Measurements from ENCODE around the gene MYG1.

MYG1 gene

GRCh38 chr12:53340398-53340797 is 40.9 kb downstream of the MYG1 start:
- no peaks in the 10 kb centered on the region for H3K9me3 ChIP-seq (ENCODE audit: control insufficient read depth, insufficient read depth, low read length)
- no CpG with 5 or more reads among the region's 9 CpGs for WGBS (ENCODE audit: insufficient coverage, insufficient read length)
- DNase-seq (ENCODE audit: low read depth, low spot score): no peak
- H3K4me3 ChIP-seq (ENCODE audit: low read length): no peak overlapping the region
- H3K36me3 ChIP-seq (ENCODE audit: control insufficient read depth, insufficient read depth, low read length): no peaks in the 10 kb centered on the region
- H3K4me1 ChIP-seq (ENCODE audit: control insufficient read depth, insufficient read depth, low read length): peaks cover 2% of the 10 kb centered on the region; the same call in 1 of the 2 replicates
- H3K27ac ChIP-seq (ENCODE audit: low read length): no peak overlapping the region
- H3K27me3 ChIP-seq (ENCODE audit: control insufficient read depth, insufficient read depth, low read length): no peaks in the 10 kb centered on the region; the same call in 1 of the 2 replicates

- no peaks in the 10 kb centered on the region; the same call in 1 of the 2 replicates for H3K27me3 ChIP-seq (ENCODE audit: control insufficient read depth, insufficient read depth, low read length)
- H3K27ac ChIP-seq (ENCODE audit: low read length): no peak overlapping the region
- no peaks in the 10 kb centered on the region for H3K36me3 ChIP-seq (ENCODE audit: control insufficient read depth, insufficient read depth, low read length)
- H3K4me1 ChIP-seq (ENCODE audit: control insufficient read depth, insufficient read depth, low read length): peaks cover 4% of the 10 kb centered on the region; the same call in 1 of the 2 replicates
- no CpG with 5 or more reads among the region's 3 CpGs for WGBS (ENCODE audit: insufficient coverage, insufficient read length)
- no peaks in the 10 kb centered on the region for H3K9me3 ChIP-seq (ENCODE audit: control insufficient read depth, insufficient read depth, low read length)
- H3K4me3 ChIP-seq (ENCODE audit: low read length): no peak overlapping the region
- DNase-seq (ENCODE audit: low read depth, low spot score): no peak
Measured at GRCh38 chr12:53343449-53343848, 44.0 kb downstream of the MYG1 start.

GRCh38 chr12:53343969-53344368 is 44.5 kb downstream of the MYG1 start:
- Histone ChIP-seq H3K9me3 (ENCODE audit: control insufficient read depth, insufficient read depth, low read length) (no peaks in the 10 kb centered on the region), H3K4me1 (ENCODE audit: control insufficient read depth, insufficient read depth, low read length) (peaks cover 4% of the 10 kb centered on the region; the same call in 1 of the 2 replicates), H3K4me3 (ENCODE audit: low read length) (no peak overlapping the region), H3K27me3 (ENCODE audit: control insufficient read depth, insufficient read depth, low read length) (no peaks in the 10 kb centered on the region; the same call in 1 of the 2 replicates), H3K36me3 (ENCODE audit: control insufficient read depth, insufficient read depth, low read length) (no peaks in the 10 kb centered on the region), H3K27ac (ENCODE audit: low read length) (no peak overlapping the region)
- DNase-seq (ENCODE audit: low read depth, low spot score): no peak
- WGBS (ENCODE audit: insufficient coverage, insufficient read length): no CpG with 5 or more reads among the region's 4 CpGs

GRCh38 chr12:53344487-53344823 is 45.0 kb downstream of the MYG1 start:
- H3K9me3 ChIP-seq (ENCODE audit: control insufficient read depth, insufficient read depth, low read length): no peaks in the 10 kb centered on the region
- peak overlapping the region; percentile 37; the same call in 1 of the 2 replicates for H3K4me3 ChIP-seq (ENCODE audit: low read length)
- peaks cover 4% of the 10 kb centered on the region; the same call in 1 of the 2 replicates for H3K4me1 ChIP-seq (ENCODE audit: control insufficient read depth, insufficient read depth, low read length)
- no peak for DNase-seq (ENCODE audit: low read depth, low spot score)
- H3K27me3 ChIP-seq (ENCODE audit: control insufficient read depth, insufficient read depth, low read length): no peaks in the 10 kb centered on the region; the same call in 1 of the 2 replicates
- no peak overlapping the region for H3K27ac ChIP-seq (ENCODE audit: low read length)
- no peaks in the 10 kb centered on the region for H3K36me3 ChIP-seq (ENCODE audit: control insufficient read depth, insufficient read depth, low read length)
- WGBS (ENCODE audit: insufficient coverage, insufficient read length): no CpG with 5 or more reads among the region's 19 CpGs

- no peak for DNase-seq (ENCODE audit: low read depth, low spot score)
- no CpG with 5 or more reads among the region's 50 CpGs for WGBS (ENCODE audit: insufficient coverage, insufficient read length)
- Histone ChIP-seq H3K4me1 (ENCODE audit: control insufficient read depth, insufficient read depth, low read length) (peaks cover 4% of the 10 kb centered on the region; the same call in 1 of the 2 replicates), H3K9me3 (ENCODE audit: control insufficient read depth, insufficient read depth, low read length) (no peaks in the 10 kb centered on the region), H3K4me3 (ENCODE audit: low read length) (peak overlapping the region; percentile 37; the same call in 1 of the 2 replicates), H3K27ac (ENCODE audit: low read length) (no peak overlapping the region), H3K27me3 (ENCODE audit: control insufficient read depth, insufficient read depth, low read length) (no peaks in the 10 kb centered on the region; the same call in 1 of the 2 replicates), H3K36me3 (ENCODE audit: control insufficient read depth, insufficient read depth, low read length) (no peaks in the 10 kb centered on the region)
Measured at GRCh38 chr12:53344824-53345485, 45.5 kb downstream of the MYG1 start.

- no peak for DNase-seq (ENCODE audit: low read depth, low spot score)
- Histone ChIP-seq H3K4me3 (ENCODE audit: low read length) (peak overlapping the region; percentile 37; the same call in 1 of the 2 replicates), H3K4me1 (ENCODE audit: control insufficient read depth, insufficient read depth, low read length) (peaks cover 4% of the 10 kb centered on the region; the same call in 1 of the 2 replicates), H3K27ac (ENCODE audit: low read length) (no peak overlapping the region), H3K27me3 (ENCODE audit: control insufficient read depth, insufficient read depth, low read length) (no peaks in the 10 kb centered on the region; the same call in 1 of the 2 replicates), H3K9me3 (ENCODE audit: control insufficient read depth, insufficient read depth, low read length) (no peaks in the 10 kb centered on the region), H3K36me3 (ENCODE audit: control insufficient read depth, insufficient read depth, low read length) (no peaks in the 10 kb centered on the region)
- WGBS (ENCODE audit: insufficient coverage, insufficient read length): no CpG with 5 or more reads among the region's 10 CpGs
Measured at GRCh38 chr12:53345486-53346188, 46.1 kb downstream of the MYG1 start.

- no CpG with 5 or more reads among the region's 1 CpG for WGBS (ENCODE audit: insufficient coverage, insufficient read length)
- Histone ChIP-seq H3K27ac (ENCODE audit: low read length) (no peak overlapping the region), H3K27me3 (ENCODE audit: control insufficient read depth, insufficient read depth, low read length) (no peaks in the 10 kb centered on the region; the same call in 1 of the 2 replicates)
Measured at GRCh38 chr12:53346491-53346890, 47.0 kb downstream of the MYG1 start.

GRCh38 chr12:53347905-53348304 is 48.4 kb downstream of the MYG1 start:
- WGBS (ENCODE audit: insufficient coverage, insufficient read length): no CpG with 5 or more reads among the region's 4 CpGs
- Histone ChIP-seq H3K9me3 (ENCODE audit: control insufficient read depth, insufficient read depth, low read length) (no peaks in the 10 kb centered on the region), H3K36me3 (ENCODE audit: control insufficient read depth, insufficient read depth, low read length) (no peaks in the 10 kb centered on the region), H3K27ac (ENCODE audit: low read length) (no peak overlapping the region), H3K4me3 (ENCODE audit: low read length) (no peak overlapping the region), H3K27me3 (ENCODE audit: control insufficient read depth, insufficient read depth, low read length) (no peaks in the 10 kb centered on the region; the same call in 1 of the 2 replicates), H3K4me1 (ENCODE audit: control insufficient read depth, insufficient read depth, low read length) (peaks cover 4% of the 10 kb centered on the region; the same call in 1 of the 2 replicates)
- DNase-seq (ENCODE audit: low read depth, low spot score): no peak

More at GRCh38 chr12:53346491-53346890, 47.0 kb downstream of the MYG1 start:
- Histone ChIP-seq H3K36me3 (ENCODE audit: control insufficient read depth, insufficient read depth, low read length) (no peaks in the 10 kb centered on the region), H3K9me3 (ENCODE audit: control insufficient read depth, insufficient read depth, low read length) (no peaks in the 10 kb centered on the region), H3K4me1 (ENCODE audit: control insufficient read depth, insufficient read depth, low read length) (peaks cover 4% of the 10 kb centered on the region; the same call in 1 of the 2 replicates), H3K4me3 (ENCODE audit: low read length) (no peak overlapping the region)
- no peak for DNase-seq (ENCODE audit: low read depth, low spot score)

GRCh38 chr12:53352331-53353256 is 53.1 kb downstream of the MYG1 start:
- no CpG with 5 or more reads among the region's 21 CpGs for WGBS (ENCODE audit: insufficient coverage, insufficient read length)
- Histone ChIP-seq H3K36me3 (ENCODE audit: control insufficient read depth, insufficient read depth, low read length) (no peaks in the 10 kb centered on the region), H3K27ac (ENCODE audit: low read length) (no peak overlapping the region), H3K4me3 (ENCODE audit: low read length) (no peak overlapping the region), H3K4me1 (ENCODE audit: control insufficient read depth, insufficient read depth, low read length) (no peaks in the 10 kb centered on the region), H3K27me3 (ENCODE audit: control insufficient read depth, insufficient read depth, low read length) (no peaks in the 10 kb centered on the region), H3K9me3 (ENCODE audit: control insufficient read depth, insufficient read depth, low read length) (no peaks in the 10 kb centered on the region)
- peak; percentile 86 for DNase-seq (ENCODE audit: low read depth, low spot score)

- no peaks in the 10 kb centered on the region for H3K36me3 ChIP-seq (ENCODE audit: control insufficient read depth, insufficient read depth, low read length)
- no peaks in the 10 kb centered on the region for H3K9me3 ChIP-seq (ENCODE audit: control insufficient read depth, insufficient read depth, low read length)
- H3K27me3 ChIP-seq (ENCODE audit: control insufficient read depth, insufficient read depth, low read length): no peaks in the 10 kb centered on the region
- no peaks in the 10 kb centered on the region for H3K4me1 ChIP-seq (ENCODE audit: control insufficient read depth, insufficient read depth, low read length)
- no peak for DNase-seq (ENCODE audit: low read depth, low spot score)
- no CpG with 5 or more reads among the region's 5 CpGs for whole genome bisulfite sequencing (ENCODE audit: insufficient coverage, insufficient read length)
- H3K4me3 ChIP-seq (ENCODE audit: low read length): no peak overlapping the region
- H3K27ac ChIP-seq (ENCODE audit: low read length): no peak overlapping the region
Measured at GRCh38 chr12:53353257-53353655, 53.8 kb downstream of the MYG1 start.
